HG03064 (cell line): ENCODE data around the gene RHBDL2.
A peak's percentile ranks its signal among the peaks of the same experiment; 100 is the strongest.
"Not testable (repeated sequence)": the region's sequence is repeated elsewhere in the genome, so short reads cannot be mapped to it uniquely, and the experiment has no call there.

Experiments used
- ATAC-seq: cut with Tn5 transposase; IDR thresholded peaks from one replicate; pipeline ENCODE4 v1.9.1; 2021; ENCODE audit warnings: low read depth; ENCODE audit not compliant: unreplicated experiment

RHBDL2 gene

GRCh38 chr1:38888423-38889333 is 53.0 kb downstream of the RHBDL2 start:
- no peak for ATAC-seq

GRCh38 chr1:38885092-38885491 is 56.5 kb downstream of the RHBDL2 start:
- ATAC-seq = no peak

DNA sequence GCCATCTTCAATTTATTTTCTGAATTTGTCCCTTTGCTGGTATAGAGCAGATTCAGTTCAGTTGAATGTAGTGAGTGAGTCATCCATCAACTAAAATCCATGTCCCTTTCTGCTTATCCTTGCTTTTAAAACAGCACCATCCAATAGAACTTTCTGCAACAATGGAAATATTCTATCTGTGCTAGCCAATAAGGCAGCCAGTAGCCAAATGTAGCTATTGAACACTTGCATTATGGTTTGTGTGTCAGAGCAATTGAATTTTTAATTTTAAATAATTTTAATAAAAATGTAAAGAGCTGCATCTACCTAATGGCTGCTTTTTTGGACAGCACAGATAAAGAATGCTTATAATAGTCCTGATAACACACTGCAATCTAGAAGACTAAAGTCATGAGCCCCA is 60.1 kb downstream of the RHBDL2 start, which contains the start of gene GJA9:
Gene GJA9, minus strand, starts transcription at position 101 of the 400 bp plus-strand sequence. CDS start 5,489 bp downstream, outside the sequence.
- no peak for ATAC-seq

GRCh38 chr1:38875811-38876210 is 65.8 kb downstream of the RHBDL2 start:
- no peak for ATAC-seq

- ATAC-seq = peak; percentile 90
Measured at GRCh38 chr1:38873027-38873969, 68.3 kb downstream of the RHBDL2 start, which contains the start of gene MYCBP. Gene MYCBP (minus strand): TSS chr1:38873348. CDS start chr1:38873305, 43 bp downstream.

DNA sequence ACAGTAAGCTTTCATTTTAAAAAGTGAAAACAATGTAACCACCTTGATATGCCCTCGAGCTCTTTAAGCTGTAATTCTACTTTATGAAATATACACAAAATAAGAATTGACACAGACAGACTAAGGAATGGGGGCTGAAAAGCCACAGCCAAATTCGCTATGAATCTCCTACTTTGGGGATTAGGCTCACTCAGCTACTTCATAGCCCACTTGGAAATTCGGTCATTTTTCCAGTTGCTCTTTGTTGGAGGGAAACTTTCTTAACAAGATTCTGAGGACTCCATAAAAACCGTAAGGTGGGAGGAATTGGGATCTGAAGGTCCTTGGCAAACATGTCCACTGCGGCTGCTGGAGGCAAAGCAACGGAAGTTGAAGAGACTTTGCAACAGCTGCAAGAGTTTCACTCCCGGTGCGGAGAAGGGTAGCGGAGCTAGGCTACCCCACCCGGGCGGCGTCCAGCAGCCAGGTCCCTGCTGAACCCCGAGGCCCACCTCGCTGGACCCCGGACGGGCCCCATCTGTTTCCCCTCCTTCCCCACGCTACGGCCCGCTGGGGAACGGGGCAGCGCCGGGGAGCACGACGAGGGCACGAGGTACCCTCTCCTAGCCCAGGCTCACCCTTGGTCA is 69.1 kb downstream of the RHBDL2 start:
- peak; percentile 13 for ATAC-seq

DNA sequence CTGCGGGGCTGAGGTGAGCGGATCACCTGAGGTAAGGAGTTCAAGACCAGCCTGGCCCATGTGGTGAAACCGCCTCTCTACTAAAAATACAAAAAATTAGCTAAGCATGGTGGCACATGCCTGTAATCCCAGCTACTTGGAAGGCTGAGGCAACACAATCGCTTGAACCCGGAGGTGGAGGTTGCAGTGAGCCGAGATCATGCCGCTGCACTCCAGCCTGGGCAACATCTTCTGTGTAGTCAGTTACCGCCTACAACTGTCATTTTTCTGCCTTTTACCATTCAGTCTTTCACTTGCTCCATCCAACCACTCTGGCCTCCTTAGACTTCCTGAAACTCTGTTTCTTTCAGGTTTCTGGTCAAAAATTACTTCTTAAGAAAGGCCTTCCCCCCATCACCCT is 70.6 kb downstream of the RHBDL2 start:
- no peak for ATAC-seq

DNA sequence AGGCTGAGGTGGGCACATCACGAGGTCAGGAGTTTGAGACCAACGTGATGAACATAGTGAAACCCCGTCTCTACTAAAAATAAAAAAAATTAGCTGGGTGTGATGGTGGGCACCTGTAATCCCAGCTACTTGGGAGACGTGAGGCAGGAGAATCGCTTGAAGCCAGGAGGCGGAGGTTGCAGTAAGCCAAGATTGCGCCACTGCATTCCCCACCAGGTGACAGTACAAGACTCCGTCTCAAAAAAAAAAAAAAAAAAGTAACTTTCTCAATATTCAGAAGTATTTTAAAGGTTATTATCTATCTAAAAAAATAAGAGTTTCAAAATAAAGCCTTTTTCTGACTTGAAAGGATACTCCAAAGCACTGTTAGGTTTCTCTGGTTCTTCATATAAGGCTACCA is 74.4 kb downstream of the RHBDL2 start:
- no peak for ATAC-seq

DNA sequence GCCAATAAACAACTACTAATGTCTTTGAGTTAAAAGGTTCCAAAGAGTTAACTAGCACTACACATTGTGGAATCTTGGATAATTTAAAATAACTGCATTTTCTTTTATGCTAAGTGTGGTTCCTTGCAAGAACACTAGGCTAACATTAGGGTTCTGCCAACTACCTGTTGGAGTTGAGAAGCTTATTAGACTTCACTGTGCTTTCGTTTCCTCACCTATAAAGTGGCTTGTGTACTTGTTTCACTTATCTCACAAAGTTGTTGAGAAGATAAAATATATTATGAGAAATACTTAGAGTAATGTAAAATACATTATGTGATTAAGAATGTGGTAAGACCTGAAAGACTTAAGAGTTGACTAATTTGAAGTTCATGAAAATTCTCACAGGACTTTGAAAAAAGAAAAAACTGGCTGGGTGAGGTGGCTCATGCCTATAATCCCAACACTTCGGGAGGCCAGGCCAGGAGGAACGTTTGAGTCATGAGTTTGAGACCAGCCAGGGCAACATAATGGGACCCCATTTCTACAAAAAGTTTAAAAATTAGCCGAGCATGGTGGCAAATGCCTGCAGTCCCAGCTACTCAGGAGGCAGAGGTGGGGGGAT is 76.4 kb downstream of the RHBDL2 start:
- ATAC-seq = no peak

DNA sequence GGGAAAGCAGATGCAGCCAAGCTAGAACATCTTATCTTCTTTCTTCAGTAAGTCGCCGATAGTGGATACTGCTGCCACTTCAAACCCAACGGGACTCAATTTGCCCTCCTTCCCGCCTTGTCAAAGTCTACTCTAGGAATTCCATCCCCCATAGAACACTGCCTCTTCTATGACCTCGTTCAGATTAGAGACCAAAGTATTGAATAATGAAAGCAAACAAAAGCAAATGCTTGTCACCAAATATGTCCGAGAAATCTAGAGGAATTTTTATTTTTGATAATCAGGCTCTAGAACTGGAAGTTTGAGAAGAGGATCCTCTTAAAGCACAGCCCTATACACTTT is 81.2 kb downstream of the RHBDL2 start:
- ATAC-seq = no peak

DNA sequence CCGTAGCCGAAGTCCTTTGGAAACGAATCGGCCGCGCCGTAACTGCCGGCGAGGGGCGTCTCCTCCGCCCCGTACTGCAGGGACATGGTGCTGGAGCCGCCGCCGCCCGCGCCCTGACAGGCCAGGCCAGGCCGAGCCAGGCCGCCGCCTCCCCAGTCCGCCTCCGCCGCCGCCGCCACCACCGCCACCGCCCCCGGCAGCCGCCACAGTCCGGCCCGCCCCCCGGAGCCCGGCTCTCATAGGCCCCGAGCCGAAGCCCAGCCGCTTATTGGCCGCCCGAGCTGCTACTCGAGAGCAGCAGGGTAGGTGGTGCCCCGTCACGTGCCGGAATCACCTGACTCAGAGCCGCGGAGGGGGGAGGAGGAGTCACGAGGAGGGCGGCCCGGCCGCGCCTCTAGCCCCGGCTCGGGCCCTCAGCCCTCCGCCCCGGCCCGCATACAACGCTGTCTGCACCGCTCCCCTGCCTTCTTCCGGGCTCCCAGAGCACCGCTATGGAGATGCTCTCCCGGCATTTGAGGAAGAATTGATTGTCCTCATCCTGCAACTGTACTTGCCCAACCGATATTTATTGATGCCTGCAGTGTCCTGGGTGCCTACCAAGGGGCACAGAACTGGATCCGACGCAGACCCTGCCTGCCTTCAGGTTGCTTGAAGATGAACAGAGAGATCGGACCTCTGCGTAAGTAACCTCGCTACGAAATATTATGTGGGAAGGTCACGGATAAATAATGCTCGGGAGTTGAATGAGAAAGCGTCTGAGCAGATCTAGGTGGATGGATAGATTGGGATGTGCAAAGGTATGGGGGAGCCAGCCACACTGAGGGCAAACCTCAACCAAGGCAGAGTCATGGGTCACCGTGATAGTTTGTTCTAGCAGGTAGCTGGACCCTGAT is 81.8 kb downstream of the RHBDL2 start, which contains the start of gene RRAGC:
Gene RRAGC, minus strand, starts transcription at position 212 of the 893 bp plus-strand sequence. Its CDS starts 126 bp downstream, at position 86.
- peak; percentile 92 for ATAC-seq

DNA sequence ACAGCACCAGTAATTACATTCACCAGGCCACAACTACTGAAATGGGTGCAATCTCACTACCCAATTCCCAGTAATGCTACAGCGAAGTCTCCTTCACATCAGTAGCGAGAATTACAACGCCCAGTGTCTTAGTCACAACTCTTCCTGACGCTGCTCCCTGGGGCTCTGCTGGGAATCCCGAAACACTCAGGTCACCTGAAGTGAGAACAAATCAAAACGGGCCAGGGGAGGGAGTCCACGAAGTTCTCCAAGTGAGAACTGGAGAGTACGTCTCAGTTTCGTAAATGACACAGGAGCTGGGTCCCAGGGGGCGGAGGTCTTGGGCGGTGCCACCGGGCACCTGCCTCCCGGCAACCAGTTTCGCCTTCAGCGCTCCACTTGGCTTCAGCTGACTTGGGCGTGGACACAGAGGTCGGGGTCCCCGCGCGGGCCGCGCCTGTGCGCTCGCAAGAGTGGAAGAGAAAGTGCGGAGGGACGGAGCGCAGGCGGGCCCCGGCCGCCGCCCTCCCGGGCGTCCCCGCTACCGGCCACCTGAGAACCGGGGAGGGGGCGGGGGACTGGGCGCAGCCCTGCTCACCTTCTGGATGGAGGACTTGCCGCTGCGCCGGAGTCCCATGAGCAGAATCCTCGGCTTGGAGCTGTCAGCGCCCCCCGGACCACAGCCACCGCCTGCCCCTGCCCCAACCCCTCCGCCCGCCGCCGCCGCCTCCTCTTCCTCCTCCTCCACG is 82.6 kb downstream of the RHBDL2 start:
- ATAC-seq = peak; percentile 25

- no peak for ATAC-seq
Measured at GRCh38 chr1:38852780-38853179, 88.8 kb downstream of the RHBDL2 start.

GRCh38 chr1:38848071-38848470 is 93.6 kb downstream of the RHBDL2 start:
- no peak for ATAC-seq

- no peak for ATAC-seq
Measured at GRCh38 chr1:38846210-38846609, 95.4 kb downstream of the RHBDL2 start.

GRCh38 chr1:38845088-38845487 is 96.5 kb downstream of the RHBDL2 start:
- ATAC-seq = not testable (repeated sequence)

GRCh38 chr1:38840281-38840680 is 101.3 kb downstream of the RHBDL2 start:
- ATAC-seq = no peak

GRCh38 chr1:38839363-38839762 is 102.3 kb downstream of the RHBDL2 start:
- ATAC-seq = no peak
